NCI-H128 (cell line): ENCODE results near the gene INTS7.
"Not testable (repeated sequence)": the region's sequence is repeated elsewhere in the genome, so short reads cannot be mapped to it uniquely, and the experiment has no call there.

Experiments
- DNase-seq: peaks from one replicate; lab custom pipeline; 2025; ENCODE audit not compliant: unreplicated experiment; lab: John Stamatoyannopoulos, UW

Gene INTS7

DNA sequence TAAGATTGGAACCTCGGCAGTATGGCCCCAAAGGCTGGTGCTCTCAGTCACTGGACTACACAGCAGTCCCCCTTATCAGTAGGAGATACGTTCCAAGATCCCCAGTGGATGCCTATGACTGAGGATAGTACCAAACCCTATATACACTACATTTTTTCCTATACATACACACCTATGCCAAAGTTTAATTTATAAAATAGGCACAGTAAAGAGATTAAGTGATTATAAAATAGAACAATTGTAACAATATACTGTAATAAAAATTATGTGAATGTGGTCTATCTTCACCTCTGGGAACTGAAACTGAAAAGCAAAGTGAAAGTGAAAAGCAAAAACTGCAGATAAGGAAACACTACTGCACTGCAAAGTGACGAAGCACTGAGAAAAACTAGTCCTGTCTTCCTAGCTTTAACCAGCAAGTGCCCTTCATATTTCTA is 96.8 kb downstream of the INTS7 start:
- DNase-seq = no peak

DNA sequence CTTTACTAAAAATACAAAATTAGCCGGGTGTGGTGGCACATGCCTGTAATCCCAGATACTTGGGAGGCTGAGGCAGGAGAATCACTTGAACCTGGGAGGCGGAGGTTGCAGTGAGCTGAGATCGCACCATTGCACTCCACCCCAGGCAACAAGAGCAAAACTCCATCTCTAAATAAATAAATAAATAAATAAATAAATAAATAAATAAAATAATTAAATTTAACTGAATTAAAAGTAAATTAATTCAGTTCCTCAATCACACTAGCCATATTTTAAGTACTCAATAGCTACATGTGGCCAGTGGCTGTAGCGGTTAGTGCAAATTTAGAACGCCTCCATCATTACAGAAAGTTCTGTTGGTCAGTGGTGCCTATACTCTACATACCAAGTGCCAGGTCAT is 97.9 kb downstream of the INTS7 start:
- DNase-seq = not testable (repeated sequence)

DNA sequence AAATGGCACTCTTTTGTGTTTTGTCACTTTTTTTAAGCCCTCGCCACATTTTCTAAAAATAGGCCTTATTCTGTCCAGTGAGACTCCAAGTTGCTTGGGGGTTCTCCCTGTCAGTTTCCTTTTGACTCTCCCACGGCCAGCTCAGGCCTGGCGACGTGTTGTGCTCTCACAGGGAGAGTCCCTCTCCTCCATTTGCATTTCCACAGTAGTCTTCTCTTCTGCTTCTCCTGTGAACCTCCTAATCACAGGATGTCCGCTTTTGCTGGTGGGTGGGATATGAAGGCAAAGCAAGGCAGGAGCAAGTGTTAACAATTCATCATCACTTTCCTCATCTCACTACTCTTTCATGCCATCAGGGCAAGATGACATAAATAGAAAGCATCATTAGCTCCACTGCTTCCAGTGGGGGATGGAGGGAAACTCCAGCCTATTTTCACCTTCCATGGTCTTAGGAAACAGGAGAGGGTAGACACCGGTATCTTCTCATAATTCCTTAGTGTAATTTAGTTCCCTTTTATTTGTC is 99.8 kb downstream of the INTS7 start:
- no peak for DNase-seq

DNA sequence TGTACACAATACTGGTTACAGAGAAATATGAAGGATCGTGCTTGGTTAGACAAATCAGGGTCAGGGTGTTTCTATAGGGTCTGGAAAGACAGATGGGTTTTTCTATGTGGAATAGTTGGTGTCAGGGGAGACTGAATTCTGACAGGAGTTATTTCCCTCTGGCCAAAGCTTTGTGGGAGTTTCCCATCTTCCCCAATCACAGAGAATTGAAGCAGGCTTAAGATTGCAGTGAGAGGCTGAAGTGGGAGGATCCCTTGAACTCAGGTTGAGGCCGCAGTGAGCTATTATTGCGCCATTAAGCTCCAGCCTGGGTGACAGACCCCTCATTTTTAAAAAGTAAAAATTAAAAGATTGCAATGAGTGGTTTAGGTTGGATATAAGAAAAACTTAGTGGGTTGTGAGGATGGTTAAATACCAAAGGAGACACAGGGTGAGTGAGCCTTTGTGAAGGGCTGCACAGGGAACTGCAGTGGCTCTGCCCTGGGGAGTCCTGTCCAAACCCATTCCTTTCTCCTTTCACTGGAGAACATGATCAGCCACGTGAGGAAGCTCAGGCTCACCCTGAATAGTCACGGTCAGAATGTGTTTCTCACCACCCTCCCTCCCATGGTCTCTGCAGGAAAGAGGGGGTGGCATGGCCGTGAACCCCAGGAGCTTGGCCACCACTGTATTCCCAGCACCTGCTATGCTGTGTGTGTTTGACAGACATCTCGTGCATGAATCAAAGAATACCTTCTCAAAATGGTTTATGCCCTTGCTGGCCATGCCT is 101.2 kb downstream of the INTS7 start:
- no peak for DNase-seq

DNA sequence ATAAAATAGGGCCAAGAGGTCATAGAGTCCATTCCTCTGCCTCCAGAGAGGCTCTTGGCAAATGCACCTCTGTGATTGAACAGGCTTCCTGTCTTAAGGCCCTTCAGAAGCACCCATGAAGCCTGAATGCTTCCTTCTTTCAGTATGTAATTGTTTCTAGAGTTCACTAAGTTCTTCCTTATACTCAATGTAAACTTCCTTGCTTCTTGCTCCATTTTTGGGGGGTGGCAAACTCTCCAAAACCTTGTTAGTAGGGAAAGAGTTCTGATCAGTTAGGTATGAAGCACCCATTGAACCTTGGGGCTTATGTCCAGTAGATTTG is 102.5 kb downstream of the INTS7 start:
- no peak for DNase-seq

DNA sequence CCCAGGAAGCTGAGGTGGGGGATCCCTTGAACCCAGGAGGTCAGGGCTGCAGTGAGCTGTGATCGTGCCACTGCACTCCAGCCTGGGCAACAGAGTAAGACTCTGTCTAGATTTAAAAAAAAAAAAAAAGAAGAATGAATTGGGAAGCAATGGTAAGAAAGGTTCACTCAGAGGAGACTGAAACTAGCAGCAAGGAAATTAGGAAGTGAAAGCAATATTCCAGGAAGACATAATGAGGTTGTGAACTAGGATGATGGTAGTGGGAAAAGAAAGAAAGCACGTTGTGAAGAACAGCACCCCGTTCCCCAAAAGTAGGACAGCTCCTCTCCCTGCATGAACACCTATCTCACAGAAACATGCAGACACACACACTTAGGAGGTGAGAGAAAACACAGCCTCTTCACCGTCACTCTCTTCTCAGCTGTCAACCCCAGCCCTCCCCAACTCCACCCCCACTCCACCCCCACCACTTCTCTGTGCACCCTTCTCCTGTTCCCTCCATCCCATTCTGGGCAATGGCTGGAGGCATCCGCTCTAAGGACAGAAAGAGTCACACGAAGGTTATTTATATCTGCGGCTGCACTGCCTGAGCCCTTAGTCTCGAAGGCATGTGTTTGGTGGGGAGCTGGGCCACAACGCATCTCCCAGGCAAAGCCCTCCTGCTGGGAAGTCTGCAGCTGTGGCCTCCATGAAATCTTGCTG is 103.0 kb downstream of the INTS7 start:
- DNase-seq = no peak

DNA sequence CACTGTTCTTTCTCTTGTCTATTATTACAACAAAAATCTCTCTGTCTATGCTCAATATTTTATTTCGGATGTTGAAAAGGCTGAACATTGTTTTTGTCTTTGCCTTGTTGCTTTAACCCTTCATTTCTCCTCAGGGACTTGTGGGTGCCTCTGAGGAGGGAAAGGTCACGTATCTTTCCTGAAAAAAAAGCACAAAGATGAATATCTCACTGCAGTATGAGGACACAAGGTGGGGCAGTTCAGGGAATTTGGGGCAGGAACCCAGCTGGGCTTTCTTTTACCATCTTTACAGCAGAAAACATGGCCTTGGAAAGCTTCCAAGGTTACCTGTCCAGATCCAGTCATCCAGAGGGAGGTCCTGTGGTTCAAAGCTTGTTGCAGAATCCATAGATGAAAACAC is 105.7 kb downstream of the INTS7 start:
- DNase-seq = no peak

DNA sequence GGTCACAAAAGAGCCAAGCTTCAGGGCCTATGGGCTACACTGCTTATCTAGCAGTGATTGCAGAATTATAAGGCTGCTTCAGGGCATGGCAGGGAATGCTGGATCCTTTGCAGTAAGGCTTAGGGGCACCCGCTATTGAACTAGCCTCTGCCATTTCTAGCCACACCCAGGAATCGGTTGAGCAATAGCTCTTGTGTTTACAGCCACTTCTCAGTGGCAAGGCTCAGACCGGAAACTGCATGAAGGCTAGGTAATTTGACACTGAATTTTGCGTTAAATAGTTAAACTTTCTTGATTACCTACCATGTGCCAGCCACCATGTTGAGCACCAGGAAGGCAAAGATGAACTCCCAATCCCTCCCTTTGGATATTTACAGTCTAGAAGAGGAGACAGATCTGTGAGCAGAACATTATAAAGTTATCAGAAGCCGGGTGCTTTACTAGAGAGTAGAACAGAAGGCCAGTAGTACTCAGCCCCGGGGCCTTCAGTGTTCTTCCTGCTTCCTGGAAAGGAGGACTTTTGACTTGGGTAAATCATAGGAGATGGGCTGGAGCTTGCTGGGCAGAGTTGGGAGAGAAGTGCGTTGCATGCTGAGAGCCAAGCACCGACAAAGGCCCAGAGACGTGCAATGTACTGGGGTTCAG is 106.2 kb downstream of the INTS7 start:
- peak; percentile 86 for DNase-seq

DNA sequence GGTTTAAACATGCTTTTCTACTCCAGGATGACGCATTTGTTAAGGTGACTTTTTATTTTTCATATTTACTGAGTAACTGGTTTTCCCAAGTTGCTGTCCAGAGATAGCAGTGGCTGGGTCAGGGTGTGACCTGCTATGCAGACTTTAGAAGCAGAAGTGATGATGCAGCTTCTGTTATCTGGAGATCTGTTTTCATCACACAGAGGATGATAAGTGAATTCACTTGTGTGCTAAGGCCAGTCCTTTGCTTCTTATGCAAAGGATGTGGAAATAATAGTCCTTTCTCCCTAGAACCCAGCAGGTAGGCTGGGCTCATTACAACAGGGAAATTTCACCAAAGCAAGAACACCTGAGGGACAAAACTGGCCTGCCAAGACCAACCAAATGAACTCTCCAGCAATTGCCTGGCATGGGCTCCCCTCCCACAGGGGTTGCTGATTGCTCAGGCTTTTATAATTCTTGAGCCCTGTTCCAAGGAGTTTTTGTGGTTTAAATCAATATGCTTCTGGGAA is 107.0 kb downstream of the INTS7 start:
- DNase-seq = no peak

DNA sequence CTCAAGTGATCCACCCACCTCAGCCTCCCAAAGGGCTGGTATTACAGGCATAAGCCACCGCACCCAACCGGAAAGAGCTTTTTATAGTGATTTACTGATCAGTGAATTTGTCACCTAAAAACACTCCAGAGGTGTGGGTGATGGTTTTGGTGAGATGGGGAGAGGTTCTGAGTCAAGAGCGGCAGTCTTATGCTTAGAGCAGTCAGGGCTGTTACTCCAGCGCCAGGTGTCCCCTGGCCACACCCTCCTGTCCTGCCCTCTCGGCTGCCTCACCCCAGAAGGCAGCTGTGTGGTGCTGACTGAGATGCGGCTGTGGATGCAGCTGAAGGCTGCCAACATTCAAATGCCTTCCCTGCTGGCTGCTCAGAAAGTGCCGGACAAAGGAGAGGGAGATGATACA is 110.3 kb downstream of the INTS7 start:
- DNase-seq = peak; percentile 50

DNA sequence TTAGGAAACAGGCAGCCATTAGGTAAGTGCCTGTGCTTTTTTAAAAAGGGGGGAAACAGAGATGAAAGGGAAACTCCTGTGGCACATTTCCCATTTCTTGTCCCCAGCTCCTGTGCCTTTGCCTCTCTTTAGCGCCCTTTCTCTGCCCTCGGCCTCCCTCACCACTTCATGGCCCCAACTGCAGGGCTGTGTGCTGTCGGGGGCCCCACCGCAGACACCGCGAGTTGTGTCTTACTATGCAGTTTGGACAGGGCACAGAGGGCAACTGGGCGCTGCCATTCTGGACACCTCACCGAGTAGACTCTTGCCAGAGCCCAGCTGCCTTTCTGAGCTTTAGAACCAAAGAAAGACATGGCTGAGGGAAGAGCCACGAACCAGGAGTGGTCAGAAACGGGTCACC is 111.1 kb downstream of the INTS7 start:
- DNase-seq = no peak

DNA sequence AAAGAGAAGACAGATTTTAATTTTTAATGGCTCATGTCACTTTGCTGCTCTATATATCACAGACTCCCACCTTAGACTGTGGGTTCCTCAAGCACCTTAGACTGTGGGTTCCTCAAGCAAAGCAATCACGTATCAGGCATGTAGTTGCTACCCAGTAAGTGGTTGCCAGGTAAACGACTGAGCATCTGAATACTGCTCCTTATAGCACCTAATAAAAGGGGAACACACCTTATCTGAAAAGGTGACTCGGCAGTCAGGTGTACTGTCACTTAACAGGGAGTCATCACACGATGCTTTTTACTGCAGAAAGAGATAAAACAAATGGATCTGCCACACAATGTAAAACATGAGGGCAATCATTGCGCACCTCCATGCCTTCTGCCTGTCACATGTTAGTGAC is 112.3 kb downstream of the INTS7 start:
- DNase-seq = no peak

DNA sequence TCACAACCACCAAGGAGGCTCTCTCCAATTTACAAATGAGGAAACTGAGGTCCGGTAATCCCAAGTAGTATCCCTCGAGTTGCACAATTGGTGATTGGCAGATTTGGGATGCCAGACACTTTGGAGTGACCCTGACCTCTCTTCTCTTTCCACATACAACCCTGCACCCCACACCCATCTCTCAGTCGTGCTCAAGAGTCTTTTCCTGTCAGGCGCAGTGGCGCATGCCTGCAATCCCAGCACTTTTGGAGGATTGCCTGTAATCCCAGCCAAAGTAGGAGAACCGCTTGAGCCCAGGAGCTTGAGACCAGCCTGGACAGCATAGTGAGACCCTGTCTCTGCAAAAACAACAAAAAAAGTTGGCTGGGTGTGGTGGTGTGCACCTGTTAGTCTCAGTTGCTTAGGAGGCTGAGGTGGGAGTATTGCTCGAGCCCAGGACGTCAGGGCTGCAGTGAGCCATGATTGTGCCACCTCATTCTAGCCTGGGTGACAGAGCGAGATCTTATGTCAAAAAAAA is 113.7 kb downstream of the INTS7 start:
- DNase-seq = no peak

DNA sequence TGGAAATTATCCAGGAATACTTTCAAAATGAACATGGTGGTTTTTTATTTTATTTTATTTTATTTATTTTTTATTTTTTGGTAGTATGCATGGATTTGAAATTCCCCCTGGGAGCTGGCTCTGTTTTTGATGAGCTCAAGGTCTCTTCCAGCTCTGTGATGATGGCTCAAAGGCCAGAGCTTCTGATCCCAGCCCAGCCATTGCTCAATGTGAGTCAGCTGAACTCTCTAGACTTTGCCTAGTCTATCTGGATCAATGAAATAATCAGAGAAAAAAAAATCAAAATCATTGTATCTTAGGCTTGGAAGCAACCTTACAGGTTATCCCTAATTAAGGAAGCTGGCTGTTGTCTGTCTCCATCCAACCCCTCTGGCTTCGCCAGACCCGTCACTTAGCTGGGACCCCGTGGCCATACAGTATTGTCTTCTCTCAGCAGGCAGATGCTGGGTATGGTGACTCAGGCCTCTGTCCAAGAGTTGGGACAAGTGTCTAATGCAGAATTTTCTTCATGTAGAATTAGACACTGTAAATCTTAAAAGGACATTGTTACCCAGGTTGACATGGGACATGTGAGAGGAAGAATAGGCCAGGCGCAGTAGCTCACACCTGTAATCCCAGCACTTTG is 114.6 kb downstream of the INTS7 start:
- no peak for DNase-seq

DNA sequence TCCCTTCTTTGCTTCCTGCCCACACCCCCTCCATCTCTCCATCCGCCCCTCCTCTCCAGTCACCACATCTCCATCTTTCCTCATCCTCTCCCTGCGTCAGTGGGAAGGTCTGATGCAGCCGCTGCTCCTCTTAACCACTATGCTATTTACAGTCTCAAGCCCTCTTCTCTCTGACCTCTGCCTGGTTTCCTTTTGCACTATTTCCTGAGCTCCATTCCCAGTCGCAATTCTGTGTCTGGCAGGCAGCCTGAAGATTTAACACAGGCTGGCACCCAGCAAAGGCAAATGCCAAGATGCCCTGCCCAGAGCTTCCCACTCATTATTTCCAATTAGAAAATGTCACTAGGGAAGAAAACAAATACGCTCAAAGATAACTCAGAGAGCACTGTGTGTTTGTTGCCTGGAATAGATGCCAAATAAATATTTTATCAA is 115.2 kb downstream of the INTS7 start:
- DNase-seq = no peak

DNA sequence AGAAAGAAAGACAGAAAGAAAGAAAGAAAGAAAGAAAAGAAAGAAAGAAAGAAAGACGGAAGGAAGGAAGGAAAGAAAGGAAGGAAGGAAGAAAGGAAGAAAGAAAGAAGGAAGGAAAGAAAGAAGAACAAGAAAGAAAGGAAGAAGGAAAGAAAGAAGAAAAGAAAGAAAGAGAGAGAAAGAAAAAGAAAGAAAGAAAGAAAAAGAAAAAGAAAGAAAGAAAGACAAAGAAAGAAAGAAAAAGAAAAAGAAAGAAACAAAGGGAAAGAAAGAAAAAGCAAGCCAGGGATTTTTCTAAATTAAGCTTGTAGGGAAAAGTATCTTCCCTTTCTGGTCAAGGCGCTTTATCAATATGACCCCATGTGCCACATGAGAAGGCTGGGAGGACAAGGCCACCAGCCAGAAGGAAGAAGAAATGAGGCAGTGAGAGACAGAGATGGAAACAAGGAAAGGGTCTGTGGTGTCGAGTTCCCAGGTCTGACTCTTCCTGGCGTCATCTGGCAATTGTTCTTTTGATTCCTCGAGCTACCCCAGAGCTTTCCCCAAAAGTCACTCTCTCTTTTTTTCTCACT is 116.4 kb downstream of the INTS7 start:
- no peak for DNase-seq

DNA sequence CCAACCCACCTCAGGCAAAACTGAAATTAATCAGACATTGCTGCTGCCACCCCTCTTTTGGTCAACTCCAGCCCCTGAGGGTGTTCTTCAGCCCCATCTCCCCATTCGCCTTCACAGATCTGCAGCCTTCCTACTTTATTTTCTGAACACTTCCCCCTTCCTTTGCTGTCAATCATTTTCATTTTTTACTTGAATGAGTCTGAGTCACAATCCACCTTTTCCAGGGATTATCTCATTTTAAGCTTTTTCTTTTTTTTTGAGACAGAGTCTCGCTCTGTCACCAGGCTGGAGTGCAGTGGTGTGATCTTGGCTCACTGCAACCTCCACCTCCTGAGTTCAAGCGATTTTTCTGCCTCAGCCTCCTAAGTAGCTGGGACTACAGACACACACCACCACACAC is 118.9 kb downstream of the INTS7 start:
- not testable (repeated sequence) for DNase-seq

DNA sequence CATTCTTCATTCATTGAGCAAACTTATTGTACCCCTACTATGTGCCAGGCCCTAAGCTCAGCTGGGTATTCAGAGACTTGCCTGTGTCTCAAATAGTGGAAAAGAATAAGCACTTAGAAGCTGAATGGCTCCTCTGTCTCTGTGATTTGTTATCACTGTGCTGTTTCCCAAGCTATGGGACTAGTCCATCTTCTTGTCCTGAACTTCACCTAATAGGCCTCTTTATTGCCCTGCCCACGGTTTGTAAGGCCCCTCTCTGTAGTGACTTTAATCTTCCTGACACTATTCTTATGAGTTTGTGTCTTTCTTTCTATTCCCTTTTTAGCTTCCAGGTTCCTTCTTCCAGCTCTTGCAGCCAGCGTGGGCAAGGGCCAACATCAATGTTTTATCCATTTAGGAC is 119.4 kb downstream of the INTS7 start:
- no peak for DNase-seq

DNA sequence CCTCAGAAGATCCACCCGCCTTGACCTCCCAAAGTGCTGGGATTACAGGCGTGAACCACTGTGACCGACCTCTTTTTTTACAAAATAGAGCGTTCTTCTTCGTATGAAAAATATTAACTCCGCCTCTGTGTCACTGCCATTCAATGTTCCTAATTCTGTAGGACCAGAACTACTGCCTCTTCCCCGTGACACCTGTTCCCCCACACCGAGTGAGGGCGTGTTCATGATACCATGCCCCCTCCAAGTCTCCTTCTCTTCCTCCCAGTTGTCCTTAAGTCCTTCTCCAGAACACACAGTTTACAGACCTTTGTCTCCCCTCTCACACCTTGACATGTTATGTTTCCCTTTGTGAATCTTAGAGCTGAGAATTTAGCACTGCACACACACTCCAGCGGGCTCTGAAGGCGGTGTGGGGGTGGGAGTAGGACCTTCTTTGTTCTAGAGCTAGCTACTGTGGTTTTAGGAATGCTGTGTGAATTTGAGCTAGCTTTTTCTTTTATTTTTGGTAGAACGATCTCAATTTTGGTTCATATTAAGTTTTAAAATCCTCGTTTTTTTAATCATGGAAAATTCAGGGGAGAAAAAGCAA is 122.4 kb downstream of the INTS7 start:
- no peak for DNase-seq

DNA sequence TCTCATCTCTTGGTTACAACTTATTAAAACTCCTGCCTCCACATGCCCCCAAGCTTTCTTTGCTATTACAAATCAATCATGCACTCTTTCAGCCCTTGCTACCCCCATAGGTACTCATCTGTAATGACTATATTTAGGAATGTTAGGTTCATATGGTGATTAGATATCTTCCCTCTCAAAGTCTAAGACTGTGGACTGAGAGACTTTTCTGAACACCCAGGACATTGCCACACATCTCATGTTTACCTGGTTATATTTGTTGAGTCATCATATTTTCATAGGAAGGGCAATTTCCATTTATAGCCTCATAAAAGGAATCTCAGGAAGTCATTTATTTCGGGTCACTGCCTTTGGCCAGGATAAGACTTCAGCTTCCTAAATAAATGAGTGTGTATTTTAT is 123.3 kb downstream of the INTS7 start:
- no peak for DNase-seq
